H1 (cell line): Measurements from ENCODE around the gene NAGA. TPM values are rescaled to one million over a fixed set of nuclear protein-coding genes. Genes with fewer than 3 reads are reported as not detected.

Experiments used
- CTCF ChIA-PET: fragments of 300-600 bp; sonication (Branson Sonifier 250); formaldehyde crosslinking; loops from one replicate; lab custom pipeline; 2021; ENCODE audit not compliant: partially characterized antibody; lab: Charles Lee
- POLR2A ChIA-PET: fragments of 300-600 bp; sonication (Branson Sonifier 250); formaldehyde crosslinking; loops from one replicate; lab custom pipeline; 2021; ENCODE audit warnings: inconsistent platforms; ENCODE audit not compliant: partially characterized antibody; lab: Charles Lee
- DNase-seq, 2 experiments: peaks; one replicate each; pipeline versions ENCODE4 v3.0.0 to v3.0.0-alpha.2; 2010 to 2022; ENCODE audit warnings: low spot score in 2 of 2, low read depth in 1 of 2, mixed read lengths in 1 of 2
- FAIRE-seq: peaks from 2 replicates; lab custom pipeline; 2011; peaks lifted over from hg19 to GRCh38; lab: Jason Lieb, UNC
- H2AFZ ChIP-seq: 2 replicates; pipeline ENCODE4 v1.8.1; 2012; ENCODE audit warnings: low read length, inconsistent platforms
- H2AK5ac ChIP-seq: 2 replicates; pipeline ENCODE4 v1.6.1; 2013; ENCODE audit warnings: low read depth, low read length
- H2BK120ac ChIP-seq: replicated peaks from 2 replicates; pipeline ENCODE3; 2013; ENCODE audit warnings: low read depth, low read length, inconsistent platforms
- H2BK12ac ChIP-seq: 2 replicates; pipeline ENCODE4 v1.6.1; 2013; ENCODE audit warnings: low read depth, low read length
- H2BK15ac ChIP-seq: 2 replicates; pipeline ENCODE4 v1.6.1; 2013; ENCODE audit warnings: low read length
- H2BK20ac ChIP-seq: 2 replicates; pipeline ENCODE4 v1.6.1; 2013; ENCODE audit warnings: low read length
- H2BK5ac ChIP-seq: 2 replicates; pipeline ENCODE4 v1.6.1; 2013; ENCODE audit warnings: low read depth, low read length
- H3K14ac ChIP-seq: 2 replicates; pipeline ENCODE4 v1.6.1; 2013; ENCODE audit warnings: inconsistent platforms; ENCODE audit not compliant: insufficient read length
- H3K18ac ChIP-seq: 2 replicates; pipeline ENCODE4 v1.6.1; 2013; ENCODE audit warnings: low read length; ENCODE audit errors: extremely low read depth
- H3K23ac ChIP-seq: 2 replicates; pipeline ENCODE4 v1.6.1; 2013; ENCODE audit warnings: inconsistent platforms; ENCODE audit not compliant: insufficient read length
- H3K23me2 ChIP-seq: 2 replicates; pipeline ENCODE4 v1.6.1; 2013; ENCODE audit warnings: low read depth, low read length
- H3K27ac ChIP-seq: 2 replicates; pipeline ENCODE4 v1.6.1; 2011; ENCODE audit warnings: low read depth, low read length, inconsistent platforms
- H3K27me3 ChIP-seq, 4 experiments: replicated peaks in 1 of 4; 1 replicate in 1 of 4; 2 replicates in 3 of 4; pipeline versions ENCODE4 v1.6.1 to v1.8.1; 2011 to 2013; ENCODE audit warnings: low read length in 3 of 4, mild to moderate bottlenecking in 3 of 4, inconsistent platforms in 2 of 4, mixed read lengths in 2 of 4, moderate library complexity in 1 of 4; ENCODE audit not compliant: control insufficient read depth in 3 of 4, insufficient read depth in 3 of 4; ENCODE audit errors: extremely low read depth in 1 of 4
- H3K36me3 ChIP-seq, 4 experiments: 2 replicates each; pipeline versions ENCODE4 v1.6.1 to v1.8.1; 2011 to 2013; ENCODE audit warnings: mild to moderate bottlenecking in 4 of 4, low read length in 3 of 4, moderate library complexity in 2 of 4, control low read depth in 1 of 4, inconsistent platforms in 1 of 4; ENCODE audit not compliant: insufficient read depth in 4 of 4, control insufficient read depth in 2 of 4
- H3K4ac ChIP-seq: replicated peaks from 2 replicates; pipeline ENCODE3; 2013; ENCODE audit warnings: low read length, low read depth, mixed read lengths, inconsistent platforms; ENCODE audit not compliant: insufficient read length
- H3K4me1 ChIP-seq, 4 experiments: replicated peaks in 1 of 4; 1 replicate in 1 of 4; 2 replicates in 3 of 4; pipeline versions ENCODE4 v1.6.1 to v1.8.1; 2011 to 2013; ENCODE audit warnings: low read length in 3 of 4, inconsistent platforms in 2 of 4, mixed read lengths in 1 of 4; ENCODE audit not compliant: insufficient read depth in 4 of 4, control insufficient read depth in 3 of 4
- H3K4me2 ChIP-seq, 2 experiments: 2 replicates each; pipeline versions ENCODE4 v1.6.1 to v1.8.1; 2011 to 2013; ENCODE audit warnings: low read depth in 2 of 2, low read length in 2 of 2, control low read depth in 1 of 2, inconsistent platforms in 1 of 2, mild to moderate bottlenecking in 1 of 2; ENCODE audit not compliant: insufficient read depth in 1 of 2
- H3K4me3 ChIP-seq, 4 experiments: fragments of 200-600, 300-600 bp in 1 of 4; sonication (generic), shearing (Covaris generic), sonication (Bioruptor Twin) in 1 of 4; 2 replicates each; pipeline versions ENCODE4 v1.5.1 to v1.8.1; 2011 to 2016; ENCODE audit warnings: low read length in 4 of 4, low read depth in 3 of 4, control low read depth in 2 of 4, inconsistent platforms in 2 of 4, mild to moderate bottlenecking in 2 of 4, mixed read lengths in 1 of 4, moderate library complexity in 1 of 4; ENCODE audit not compliant: insufficient read depth in 2 of 4; ENCODE audit errors: extremely low read depth in 1 of 4
- H3K56ac ChIP-seq: replicated peaks from 2 replicates; pipeline ENCODE3; 2013; ENCODE audit warnings: low read depth, mild to moderate bottlenecking, mixed read lengths, low read length, inconsistent platforms; ENCODE audit not compliant: insufficient read length
- H3K79me1 ChIP-seq: 2 replicates; pipeline ENCODE4 v1.6.1; 2013; ENCODE audit warnings: low read depth, low read length, control low read depth
- H3K79me2 ChIP-seq, 2 experiments: 2 replicates each; pipeline versions ENCODE4 v1.6.1 to v1.8.1; 2012 to 2013; ENCODE audit warnings: low read length in 2 of 2, mild to moderate bottlenecking in 2 of 2, inconsistent platforms in 1 of 2; ENCODE audit not compliant: insufficient read depth in 2 of 2, control insufficient read depth in 1 of 2
- H3K9ac ChIP-seq, 4 experiments: replicated peaks in 1 of 4; 1 replicate in 1 of 4; 2 replicates in 3 of 4; pipeline versions ENCODE4 v1.6.1 to v1.8.1; 2011 to 2013; ENCODE audit warnings: low read depth in 3 of 4, low read length in 3 of 4, control low read depth in 2 of 4, mild to moderate bottlenecking in 2 of 4, moderate library complexity in 2 of 4, inconsistent platforms in 1 of 4; ENCODE audit errors: extremely low read depth in 1 of 4
- H3K9me3 ChIP-seq, 2 experiments: 2 replicates each; pipeline versions ENCODE4 v1.6.1 to v1.8.1; 2012 to 2013; ENCODE audit warnings: mild to moderate bottlenecking in 2 of 2, moderate library complexity in 2 of 2, control low read depth in 1 of 2, inconsistent platforms in 1 of 2, low read depth in 1 of 2, low read length in 1 of 2, mixed read lengths in 1 of 2; ENCODE audit not compliant: insufficient read depth in 2 of 2
- H4K20me1 ChIP-seq, 2 experiments: replicated peaks in 1 of 2; 2 replicates each; pipeline versions ENCODE3 to v1.8.1; 2011 to 2013; ENCODE audit warnings: inconsistent platforms in 2 of 2, low read length in 2 of 2, mild to moderate bottlenecking in 1 of 2; ENCODE audit not compliant: insufficient read depth in 2 of 2, control insufficient read depth in 1 of 2
- H4K5ac ChIP-seq: 2 replicates; pipeline ENCODE4 v1.6.1; 2013; ENCODE audit warnings: low read length, low read depth, mixed read lengths, inconsistent platforms; ENCODE audit not compliant: insufficient read length
- H4K8ac ChIP-seq: 2 replicates; pipeline ENCODE4 v1.8.0; 2013; ENCODE audit warnings: mild to moderate bottlenecking, moderate library complexity, low read length, inconsistent platforms; ENCODE audit not compliant: insufficient read depth; ENCODE audit errors: extremely low read depth
- H4K91ac ChIP-seq: replicated peaks from 2 replicates; pipeline ENCODE3; 2013; ENCODE audit warnings: low read length, mixed read lengths, inconsistent platforms; ENCODE audit not compliant: insufficient read length
- GTF2F1 ChIP-seq: IDR thresholded peaks from 2 replicates; pipeline ENCODE4 v1.6.1; 2012; ENCODE audit warnings: low read depth, low read length, improper control_type of control experiment, borderline replicate concordance
- HDAC6 ChIP-seq: IDR thresholded peaks from one replicate; pipeline ENCODE4 v1.7.1; 2012; ENCODE audit warnings: low read depth, mild to moderate bottlenecking, inconsistent platforms, low read length, moderate library complexity
- JUND ChIP-seq: IDR thresholded peaks from 2 replicates; pipeline ENCODE4 v1.6.1; 2011; ENCODE audit warnings: mild to moderate bottlenecking, improper control_type of control experiment, low read length
- SIN3A ChIP-seq, 2 experiments: IDR thresholded peaks in 1 of 2; conservative IDR thresholded peaks in 1 of 2; 2 replicates each; pipeline ENCODE4 v1.6.1; 2011 to 2012; ENCODE audit warnings: low read length in 2 of 2, improper control_type of control experiment in 1 of 2, low read depth in 1 of 2, mild to moderate bottlenecking in 1 of 2
- SP4 ChIP-seq: IDR thresholded peaks from 2 replicates; pipeline ENCODE4 v1.6.1; 2012; ENCODE audit warnings: low read length, inconsistent platforms
- TCF12 ChIP-seq: IDR thresholded peaks from 2 replicates; pipeline ENCODE4 v1.6.1; 2011; ENCODE audit warnings: low read depth, mild to moderate bottlenecking, low read length
- ZNF274 ChIP-seq: IDR thresholded peaks from 2 replicates; pipeline ENCODE4 v1.7.0; 2012; ENCODE audit warnings: low read length, borderline replicate concordance; ENCODE audit errors: extremely low read depth
- WGBS, 2 experiments: shearing (Covaris generic) in 1 of 2; methylation state at CpG; one replicate each; pipeline versions ENCODE4 v1.1.6 to v1.1.7; 2013 to 2015; ENCODE audit warnings: low lambda C conversion rate in 2 of 2, mixed read lengths in 2 of 2, inconsistent platforms in 1 of 2, low coverage in 1 of 2, missing lambda C conversion rate in 1 of 2; ENCODE audit not compliant: insufficient replicate concordance in 2 of 2, insufficient coverage in 1 of 2, insufficient read length in 1 of 2; ENCODE audit errors: extremely low coverage in 1 of 2, missing lambda C conversion rate in 1 of 2; 5-methylcytosine and 5-hydroxymethylcytosine counted together
- polyA plus RNA-seq, 7 experiments: library from polyadenylated mRNA; depleted of rRNA in 3 of 7; stranded (reverse) in 5 of 7; unstranded in 2 of 7; fragments of >200 nt in 5 of 7; fragments of 200-250 nt in 2 of 7; gene quantifications; 1 replicate in 5 of 7; 2 replicates in 1 of 7; 4 replicates in 1 of 7; pipeline versions ENCODE4 v1.2.1 to v1.2.3, GENCODE V29; 2011 to 2013; ENCODE audit warnings: missing spikeins in 2 of 7, mixed read lengths in 2 of 7
- total RNA-seq: library from RNA; stranded (reverse); fragmentation: NEBNext Ultra II Directional; extraction: Animal tissue kit (Norgen Biotek cat#: 25700); gene quantifications from 2 replicates; pipeline ENCODE4 v1.2.1, GENCODE V29; 2021
- TF ChIP-seq, protein P1 (sequence below): IDR thresholded peaks from 2 replicates; pipeline ENCODE4 v1.6.1; 2012; ENCODE audit warnings: low read length, inconsistent platforms

NAGA gene
- total and polyA plus RNA-seq, 2 of the 8 experiments (the other 6 are each of a cell fraction or from before 2014, with no cell fraction given): 14.8 to 30.7 TPM

GRCh38 chr22:42061041-42061440 is 9.6 kb downstream of the NAGA start:
- FAIRE-seq (no peak), DNase-seq (peak in 1 of 2 experiments; percentile 20)
- Histone ChIP-seq H3K36me3 (peaks cover 0 to 10% (median 6%) of the 10 kb centered on the region in 4 experiments; a peak in 4 of 8 replicates), H2BK12ac (no peak overlapping the region), H3K27me3 (no peaks in the 10 kb centered on the region), H3K4ac (no peak overlapping the region), H2AK5ac (no peak overlapping the region), H3K23me2 (no peaks in the 10 kb centered on the region), H3K4me1 (peaks cover 0 to 12% (median 8%) of the 10 kb centered on the region in 4 experiments; a peak in 4 of 7 replicates), H4K8ac (no peak overlapping the region), H3K79me1 (no peaks in the 10 kb centered on the region), H3K9me3 (peaks cover 7 to 8% of the 10 kb centered on the region in 2 experiments; a peak in 2 of 4 replicates), H3K14ac (no peak overlapping the region), H2BK20ac (no peak overlapping the region), H2BK15ac (no peak overlapping the region), H3K4me3 (no peak overlapping the region), H4K91ac (no peak overlapping the region), H2BK120ac (no peak overlapping the region), H2AFZ (no peak overlapping the region), H4K5ac (no peak overlapping the region), H3K27ac (no peak overlapping the region), H3K9ac (no peak overlapping the region), H3K79me2 (no peaks in the 10 kb centered on the region), H3K56ac (no peak overlapping the region), H3K23ac (no peak overlapping the region), H3K18ac (no peak overlapping the region), H3K4me2 (no peak overlapping the region), H2BK5ac (no peak overlapping the region; the same call in 1 of the 2 replicates), H4K20me1 (peaks cover 0 to 3% of the 10 kb centered on the region in 2 experiments)
- TF ChIP-seq SIN3A (conservative IDR thresholded peaks at IDR 0.05 in 1 of 2, IDR thresholded peaks at IDR 0.05 in 1 of 2; ENCODE audit: low read depth in 1 of 2, low read length in 2 of 2) (no peak), GTF2F1 (no peak), ZNF274 (no peak), TCF12 (no peak), JUND (no peak), HDAC6 (no peak), SP4 (no peak)
- TF ChIP-seq, protein P1, sequence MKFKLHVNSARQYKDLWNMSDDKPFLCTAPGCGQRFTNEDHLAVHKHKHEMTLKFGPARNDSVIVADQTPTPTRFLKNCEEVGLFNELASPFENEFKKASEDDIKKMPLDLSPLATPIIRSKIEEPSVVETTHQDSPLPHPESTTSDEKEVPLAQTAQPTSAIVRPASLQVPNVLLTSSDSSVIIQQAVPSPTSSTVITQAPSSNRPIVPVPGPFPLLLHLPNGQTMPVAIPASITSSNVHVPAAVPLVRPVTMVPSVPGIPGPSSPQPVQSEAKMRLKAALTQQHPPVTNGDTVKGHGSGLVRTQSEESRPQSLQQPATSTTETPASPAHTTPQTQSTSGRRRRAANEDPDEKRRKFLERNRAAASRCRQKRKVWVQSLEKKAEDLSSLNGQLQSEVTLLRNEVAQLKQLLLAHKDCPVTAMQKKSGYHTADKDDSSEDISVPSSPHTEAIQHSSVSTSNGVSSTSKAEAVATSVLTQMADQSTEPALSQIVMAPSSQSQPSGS: no peak
- ChIA-PET POLR2A (interaction anchor here (0.9 to 1.5 kb wide), 4 partner anchors 8 to 133 kb away, joined by 3 to 5 read pairs (median 3); no protein-coding TSS in a partner anchor), CTCF (interaction anchor here (1.0 to 1.4 kb wide), 2 partner anchors 52 to 95 kb away, joined by 3 to 4 read pairs; no protein-coding TSS in a partner anchor)
- WGBS, 2 experiments: 92% methylated on average over 7 of the region's 7 CpGs; no CpG with 5 or more reads in 1 of the 2 experiments
